ENCODE results near the gene XXYLT1. TPM values are rescaled to one million over a fixed set of nuclear protein-coding genes. Genes with fewer than 3 reads are reported as not detected.
A peak's percentile ranks its signal among the peaks of the same experiment; 100 is the strongest.

The XXYLT1 gene
- total and polyA plus RNA-seq, 12 donors = 2.2 to 7.2 (median 3.6) TPM

DNA sequence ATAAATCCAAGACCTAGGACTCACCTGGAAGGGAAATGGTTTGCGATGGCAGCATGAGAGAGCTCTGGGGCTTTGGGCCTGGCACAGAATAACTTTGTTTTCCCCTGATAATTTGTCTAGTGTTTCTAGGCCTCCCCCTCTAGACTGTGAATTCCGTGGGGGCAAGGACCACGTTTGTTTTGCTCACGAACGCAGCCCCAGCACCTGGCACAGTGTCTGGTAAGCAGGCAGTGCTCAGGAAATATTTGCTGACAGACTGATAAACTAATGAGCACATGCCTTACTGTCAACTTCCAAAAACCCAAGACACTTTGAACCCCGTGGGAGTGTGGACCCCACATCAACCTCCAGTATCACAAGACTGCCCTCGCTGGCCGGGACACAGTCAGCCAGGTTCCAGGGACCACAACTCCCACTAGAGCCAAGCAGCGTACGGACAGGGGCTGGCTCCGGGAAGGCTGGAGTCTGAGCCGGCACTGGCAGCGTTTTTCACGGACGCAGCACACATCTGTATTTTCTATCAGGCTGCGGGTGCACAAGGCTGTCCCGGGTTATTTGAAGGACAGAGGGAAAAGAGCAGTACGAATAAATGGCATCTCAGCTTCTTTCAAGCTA is 146.5 kb downstream of the XXYLT1 start:
- H3K4me1 ChIP-seq = peaks cover 12 to 36% (median 23%) of the 10 kb centered on the region in 9 donors
- H3K27me3 ChIP-seq = no peaks in the 10 kb centered on the region
- H3K36me3 ChIP-seq = no peaks in the 10 kb centered on the region
- DNase-seq (peak; percentile 39 to 41), ATAC-seq (peak; percentile 35 to 73 (median 62))
- intact Hi-C loops (cut with DNase I) = loop anchor here in 2 of 10 donors (10.0 kb wide), 1 partner anchor 130 kb away; no protein-coding TSS in a partner anchor
- no peaks in the 10 kb centered on the region for H3K9me3 ChIP-seq
- TF ChIP-seq, protein P1, sequence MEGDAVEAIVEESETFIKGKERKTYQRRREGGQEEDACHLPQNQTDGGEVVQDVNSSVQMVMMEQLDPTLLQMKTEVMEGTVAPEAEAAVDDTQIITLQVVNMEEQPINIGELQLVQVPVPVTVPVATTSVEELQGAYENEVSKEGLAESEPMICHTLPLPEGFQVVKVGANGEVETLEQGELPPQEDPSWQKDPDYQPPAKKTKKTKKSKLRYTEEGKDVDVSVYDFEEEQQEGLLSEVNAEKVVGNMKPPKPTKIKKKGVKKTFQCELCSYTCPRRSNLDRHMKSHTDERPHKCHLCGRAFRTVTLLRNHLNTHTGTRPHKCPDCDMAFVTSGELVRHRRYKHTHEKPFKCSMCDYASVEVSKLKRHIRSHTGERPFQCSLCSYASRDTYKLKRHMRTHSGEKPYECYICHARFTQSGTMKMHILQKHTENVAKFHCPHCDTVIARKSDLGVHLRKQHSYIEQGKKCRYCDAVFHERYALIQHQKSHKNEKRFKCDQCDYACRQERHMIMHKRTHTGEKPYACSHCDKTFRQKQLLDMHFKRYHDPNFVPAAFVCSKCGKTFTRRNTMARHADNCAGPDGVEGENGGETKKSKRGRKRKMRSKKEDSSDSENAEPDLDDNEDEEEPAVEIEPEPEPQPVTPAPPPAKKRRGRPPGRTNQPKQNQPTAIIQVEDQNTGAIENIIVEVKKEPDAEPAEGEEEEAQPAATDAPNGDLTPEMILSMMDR (IDR thresholded peaks at IDR 0.05) = no peak
- 23 to 30% methylated on average over 18 of the region's 18 CpGs for WGBS, 2 donors
- H3K4me3 ChIP-seq = peak overlapping the region in 1 of 10 donors; percentile 24
- no peak overlapping the region for H3K27ac ChIP-seq

DNA sequence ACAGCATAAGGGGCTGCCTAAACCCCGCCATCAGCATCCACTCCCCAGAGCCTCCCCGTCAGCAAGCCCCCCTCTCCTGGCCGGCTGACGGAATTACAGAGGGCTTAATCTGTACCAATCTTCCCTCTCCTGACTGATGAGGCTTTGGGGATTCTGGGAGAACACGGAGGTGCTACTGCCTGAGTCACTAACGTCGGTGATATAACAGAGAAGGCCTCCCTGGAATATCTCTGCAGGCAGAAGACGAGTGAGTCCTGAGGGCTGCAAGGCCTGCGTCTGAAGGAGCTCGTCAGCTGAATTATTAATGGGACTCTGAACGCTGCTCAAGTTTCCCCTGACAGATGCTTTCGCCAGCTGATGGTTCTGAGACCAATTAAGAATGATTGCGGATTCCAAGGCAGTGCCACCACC is 147.7 kb downstream of the XXYLT1 start:
- Histone ChIP-seq H3K4me3 (no peak overlapping the region), H3K4me1 (peaks cover 12 to 46% (median 22%) of the 10 kb centered on the region in 9 donors), H3K27ac (no peak overlapping the region), H3K27me3 (no peaks in the 10 kb centered on the region), H3K9me3 (no peaks in the 10 kb centered on the region), H3K36me3 (no peaks in the 10 kb centered on the region)
- TF ChIP-seq, protein P1 (IDR thresholded peaks at IDR 0.05) = no peak
- ATAC-seq = no peak
- no peak for DNase-seq
- intact Hi-C loops (cut with DNase I) = loop anchor here in 2 of 10 donors (10.0 kb wide), 1 partner anchor 132 kb away; no protein-coding TSS in a partner anchor
- WGBS, 2 donors = 90 to 92% methylated on average over 13 of the region's 13 CpGs

DNA sequence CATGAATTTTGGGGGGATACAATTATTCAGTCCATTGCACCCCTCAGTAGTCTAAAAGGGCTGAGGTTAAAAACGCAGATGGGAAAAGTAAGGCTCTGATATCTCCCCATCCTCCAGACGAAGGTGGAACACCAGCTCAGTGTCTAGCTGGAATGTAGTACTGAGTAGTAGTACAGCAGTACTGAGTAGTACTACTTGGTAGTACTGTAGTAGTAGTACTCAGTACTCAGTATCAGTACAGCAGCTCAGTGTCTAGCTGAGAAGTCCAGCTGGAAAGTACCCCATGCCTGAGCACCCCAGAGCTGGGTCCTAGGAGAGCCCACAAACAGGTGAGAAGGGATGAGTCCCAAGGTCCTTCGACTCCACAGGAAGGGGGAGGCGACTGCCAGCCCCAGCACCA is 148.7 kb downstream of the XXYLT1 start:
- peaks cover 12 to 56% (median 32%) of the 10 kb centered on the region in 9 donors for H3K4me1 ChIP-seq

DNA sequence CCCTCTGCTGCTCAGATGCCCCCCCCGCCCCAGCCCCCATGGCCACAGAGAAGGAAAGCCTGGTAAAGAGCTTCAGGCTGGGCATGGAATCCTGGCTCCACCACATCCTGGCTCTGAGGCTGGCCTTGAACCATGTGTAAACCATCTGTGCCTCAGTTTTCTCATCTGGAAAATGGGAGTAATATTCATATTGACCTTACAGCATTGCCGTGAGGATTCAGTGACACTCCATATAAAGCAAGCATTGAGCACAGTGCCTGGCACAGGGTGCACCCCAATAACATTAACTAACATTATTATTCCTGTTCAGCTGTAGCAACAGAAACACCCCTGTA is 150.7 kb downstream of the XXYLT1 start:
- 100% methylated on average over 2 of the region's 2 CpGs for WGBS, 2 donors
- H3K27ac ChIP-seq = peak overlapping the region in 7 of 10 donors; percentile 28 to 69 (median 54)
- peaks cover 10 to 50% (median 32%) of the 10 kb centered on the region in 9 donors for H3K4me1 ChIP-seq
- TF ChIP-seq, protein P1 (IDR thresholded peaks at IDR 0.05) = no peak
- H3K9me3 ChIP-seq = no peaks in the 10 kb centered on the region
- DNase-seq (no peak), ATAC-seq (no peak)
- intact Hi-C loops (cut with DNase I) = loop anchor here in 2 of 10 donors (10.0 kb wide), 1 partner anchor 135 kb away; no protein-coding TSS in a partner anchor
- no peaks in the 10 kb centered on the region for H3K36me3 ChIP-seq
- H3K27me3 ChIP-seq = no peaks in the 10 kb centered on the region
- no peak overlapping the region for H3K4me3 ChIP-seq

More for the DNA sequence above, 148.7 kb downstream of the XXYLT1 start:
- H3K4me3 ChIP-seq = no peak overlapping the region
- H3K27ac ChIP-seq = no peak overlapping the region
- TF ChIP-seq, protein P1 (IDR thresholded peaks at IDR 0.05) = no peak
- DNase-seq (no peak), ATAC-seq (no peak)
- no peaks in the 10 kb centered on the region for H3K9me3 ChIP-seq
- WGBS, 2 donors = 90 to 94% methylated on average over 3 to 4 of the region's 4 CpGs
- intact Hi-C loops (cut with DNase I) = loop anchor here in 2 of 10 donors (10.0 kb wide), 1 partner anchor 133 kb away; no protein-coding TSS in a partner anchor
- no peaks in the 10 kb centered on the region for H3K27me3 ChIP-seq
- H3K36me3 ChIP-seq = no peaks in the 10 kb centered on the region
